PFSK-1 (cell line): ENCODE results near the gene TMEM80.

ENCODE experiments used
- FOXP2 ChIP-seq: optimal IDR thresholded peaks from 2 replicates; pipeline ENCODE3; 2011; ENCODE audit warnings: borderline replicate concordance, control low read depth, inconsistent platforms; ENCODE audit not compliant: insufficient read depth; ENCODE audit errors: extremely low read length, extremely low read depth
- POLR2AphosphoS5 ChIP-seq: IDR thresholded peaks from 2 replicates; pipeline ENCODE4 v1.6.1; 2012; ENCODE audit warnings: low read depth, mild to moderate bottlenecking, control low read depth, low read length, moderate library complexity
- SIN3A ChIP-seq: IDR thresholded peaks from 2 replicates; pipeline ENCODE4 v1.6.1; 2012; ENCODE audit warnings: mild to moderate bottlenecking, low read length, moderate library complexity, borderline replicate concordance; ENCODE audit not compliant: insufficient read depth
- TAF1 ChIP-seq: IDR thresholded peaks from 2 replicates; pipeline ENCODE4 v1.6.1; 2012; ENCODE audit warnings: low read length, control low read depth, borderline replicate concordance; ENCODE audit not compliant: insufficient read depth
- TF ChIP-seq, protein P1 (sequence below), 2 experiments: IDR thresholded peaks; 2 replicates each; pipeline versions ENCODE4 v1.6.1 to v1.8.0; 2011 to 2012; ENCODE audit warnings: low read depth in 2 of 2, low read length in 2 of 2, control low read depth in 1 of 2, inconsistent platforms in 1 of 2, mild to moderate bottlenecking in 1 of 2, moderate library complexity in 1 of 2; ENCODE audit not compliant: insufficient read depth in 1 of 2

The TMEM80 gene

DNA sequence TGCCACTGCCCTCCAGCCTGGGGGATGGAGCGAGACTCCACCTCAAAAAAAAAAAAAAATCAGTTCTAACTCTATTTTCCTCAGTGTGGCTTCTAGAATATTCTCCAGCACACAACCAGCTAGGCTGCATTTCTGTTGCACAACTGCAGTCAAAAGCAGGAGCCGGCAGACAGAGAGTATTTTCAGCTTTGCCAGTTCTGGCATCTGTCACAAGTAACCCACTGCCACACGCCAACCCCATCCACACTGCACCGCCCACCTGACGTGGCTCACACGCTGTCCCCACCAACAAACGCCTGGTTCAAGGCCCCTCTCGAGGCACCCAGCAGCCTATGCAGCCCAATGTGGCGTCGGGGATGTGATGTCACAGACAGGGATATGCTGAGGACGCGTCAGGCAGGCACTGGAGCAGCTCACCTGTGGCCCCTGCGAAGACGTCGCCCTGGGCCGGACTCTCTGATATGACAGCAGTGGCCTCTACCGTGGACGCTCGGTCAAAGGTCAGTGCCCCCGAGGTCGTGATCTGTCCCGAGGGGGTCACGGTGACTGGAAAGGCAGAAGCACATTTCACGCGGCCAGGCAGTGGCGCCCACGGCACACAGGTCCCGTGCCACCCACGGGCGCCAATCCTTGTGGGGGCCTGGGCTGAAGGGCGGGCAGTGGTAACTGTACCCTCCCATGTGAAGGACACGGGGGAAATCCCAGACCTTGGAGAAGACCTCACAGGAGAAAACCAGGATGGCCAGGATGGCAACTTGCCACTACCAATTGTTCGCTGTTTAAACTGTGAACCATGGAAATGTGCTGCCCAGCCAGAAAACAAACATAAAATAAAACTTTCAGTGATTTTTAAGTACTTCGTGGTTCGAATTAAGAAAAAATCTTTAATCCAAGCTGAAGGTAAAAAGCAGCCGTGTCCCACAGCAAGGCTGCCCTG lies 16.1 kb upstream of the TMEM80 start:
- TF ChIP-seq FOXP2: no peak
- TF ChIP-seq SIN3A: no peak
- TF ChIP-seq TAF1: no peak
- TF ChIP-seq POLR2AphosphoS5: no peak
- TF ChIP-seq, protein P1, sequence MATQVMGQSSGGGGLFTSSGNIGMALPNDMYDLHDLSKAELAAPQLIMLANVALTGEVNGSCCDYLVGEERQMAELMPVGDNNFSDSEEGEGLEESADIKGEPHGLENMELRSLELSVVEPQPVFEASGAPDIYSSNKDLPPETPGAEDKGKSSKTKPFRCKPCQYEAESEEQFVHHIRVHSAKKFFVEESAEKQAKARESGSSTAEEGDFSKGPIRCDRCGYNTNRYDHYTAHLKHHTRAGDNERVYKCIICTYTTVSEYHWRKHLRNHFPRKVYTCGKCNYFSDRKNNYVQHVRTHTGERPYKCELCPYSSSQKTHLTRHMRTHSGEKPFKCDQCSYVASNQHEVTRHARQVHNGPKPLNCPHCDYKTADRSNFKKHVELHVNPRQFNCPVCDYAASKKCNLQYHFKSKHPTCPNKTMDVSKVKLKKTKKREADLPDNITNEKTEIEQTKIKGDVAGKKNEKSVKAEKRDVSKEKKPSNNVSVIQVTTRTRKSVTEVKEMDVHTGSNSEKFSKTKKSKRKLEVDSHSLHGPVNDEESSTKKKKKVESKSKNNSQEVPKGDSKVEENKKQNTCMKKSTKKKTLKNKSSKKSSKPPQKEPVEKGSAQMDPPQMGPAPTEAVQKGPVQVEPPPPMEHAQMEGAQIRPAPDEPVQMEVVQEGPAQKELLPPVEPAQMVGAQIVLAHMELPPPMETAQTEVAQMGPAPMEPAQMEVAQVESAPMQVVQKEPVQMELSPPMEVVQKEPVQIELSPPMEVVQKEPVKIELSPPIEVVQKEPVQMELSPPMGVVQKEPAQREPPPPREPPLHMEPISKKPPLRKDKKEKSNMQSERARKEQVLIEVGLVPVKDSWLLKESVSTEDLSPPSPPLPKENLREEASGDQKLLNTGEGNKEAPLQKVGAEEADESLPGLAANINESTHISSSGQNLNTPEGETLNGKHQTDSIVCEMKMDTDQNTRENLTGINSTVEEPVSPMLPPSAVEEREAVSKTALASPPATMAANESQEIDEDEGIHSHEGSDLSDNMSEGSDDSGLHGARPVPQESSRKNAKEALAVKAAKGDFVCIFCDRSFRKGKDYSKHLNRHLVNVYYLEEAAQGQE (IDR thresholded peaks at IDR 0.05; ENCODE audit: insufficient read depth in 1 of 2, low read depth in 2 of 2, low read length in 2 of 2): no peak

DNA sequence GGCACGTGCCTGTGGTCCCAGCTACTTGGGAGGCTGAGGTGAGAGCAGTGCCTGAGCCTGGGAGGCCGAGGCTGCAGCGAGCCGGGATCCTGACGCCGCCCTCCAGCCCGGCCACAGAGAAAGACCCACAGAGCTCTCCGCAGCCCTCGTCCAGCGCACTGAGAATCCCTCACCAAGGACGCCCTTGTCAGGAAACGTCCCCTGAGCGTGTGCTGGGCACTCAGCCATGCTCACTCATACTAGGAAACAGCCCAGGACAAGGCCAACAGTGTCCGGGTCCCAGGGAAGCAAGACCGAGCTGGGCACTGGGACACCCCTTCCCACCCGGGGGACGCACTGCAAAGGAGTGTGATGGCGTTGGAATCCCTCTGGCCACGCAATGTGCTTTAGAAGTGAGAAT lies 15.1 kb upstream of the TMEM80 start:
- TF ChIP-seq, protein P1 (IDR thresholded peaks at IDR 0.05; ENCODE audit: insufficient read depth in 1 of 2, low read depth in 2 of 2, low read length in 2 of 2): no peak
- TF ChIP-seq FOXP2 (no peak), POLR2AphosphoS5 (no peak), SIN3A (no peak), TAF1 (no peak)

DNA sequence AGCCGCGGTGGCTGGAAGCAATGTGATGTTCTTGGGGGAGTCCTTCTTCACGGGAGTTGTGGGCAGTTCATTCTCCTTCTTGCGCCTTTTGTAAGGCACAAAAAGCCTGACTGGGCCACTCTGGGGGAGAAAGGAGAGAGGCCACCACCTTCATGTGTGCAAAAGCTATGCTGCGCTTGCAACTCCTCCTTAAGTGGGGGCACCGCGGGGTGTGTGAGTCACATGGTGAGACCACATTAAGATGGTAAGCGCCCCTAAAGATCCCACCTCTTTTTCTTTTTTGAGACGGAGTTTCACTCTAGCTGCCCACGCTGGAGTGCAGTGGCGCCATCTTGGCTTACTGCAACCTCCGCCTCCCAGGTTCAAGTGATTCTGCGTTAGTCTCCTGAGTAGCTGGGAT lies 14.6 kb upstream of the TMEM80 start:
- TF ChIP-seq POLR2AphosphoS5 (no peak), SIN3A (no peak), FOXP2 (no peak), TAF1 (no peak)
- TF ChIP-seq, protein P1 (IDR thresholded peaks at IDR 0.05; ENCODE audit: insufficient read depth in 1 of 2, low read depth in 2 of 2, low read length in 2 of 2): no peak

- TF ChIP-seq SIN3A (no peak), FOXP2 (no peak)
Observed at GRCh38 chr11:686451-687243, 9.0 kb upstream of the TMEM80 start.

DNA sequence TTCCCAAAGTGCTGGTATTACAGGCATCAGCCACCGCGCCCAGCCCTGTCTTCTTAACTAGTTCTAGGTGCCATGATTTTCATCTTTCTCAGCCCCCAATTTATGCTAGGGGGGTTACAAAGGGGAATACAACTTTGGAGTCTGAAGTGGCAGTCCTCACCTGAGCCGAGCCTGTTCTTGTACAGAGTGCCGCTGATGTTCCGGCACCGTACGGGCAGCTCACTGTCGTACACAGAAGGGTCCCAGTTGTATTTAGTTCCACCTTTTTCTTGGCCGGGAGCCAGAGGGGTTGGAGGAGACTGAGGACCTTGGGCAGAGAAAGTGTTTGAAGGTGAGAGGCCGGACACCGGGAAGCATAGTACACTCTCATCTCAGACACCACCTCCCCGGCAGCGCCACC lies 7.9 kb upstream of the TMEM80 start:
- TF ChIP-seq FOXP2 (no peak), SIN3A (no peak), TAF1 (no peak), POLR2AphosphoS5 (no peak)
- TF ChIP-seq, protein P1 (IDR thresholded peaks at IDR 0.05; ENCODE audit: insufficient read depth in 1 of 2, low read depth in 2 of 2, low read length in 2 of 2): no peak
